Retina (tissue), 1 donor: ENCODE results near the gene MED27.
A peak's percentile ranks its signal among the peaks of the same experiment; 100 is the strongest.

Experiments
- DNase-seq: peaks from one replicate; pipeline ENCODE4 v3.0.0-alpha.2; 2016

The MED27 gene

DNA sequence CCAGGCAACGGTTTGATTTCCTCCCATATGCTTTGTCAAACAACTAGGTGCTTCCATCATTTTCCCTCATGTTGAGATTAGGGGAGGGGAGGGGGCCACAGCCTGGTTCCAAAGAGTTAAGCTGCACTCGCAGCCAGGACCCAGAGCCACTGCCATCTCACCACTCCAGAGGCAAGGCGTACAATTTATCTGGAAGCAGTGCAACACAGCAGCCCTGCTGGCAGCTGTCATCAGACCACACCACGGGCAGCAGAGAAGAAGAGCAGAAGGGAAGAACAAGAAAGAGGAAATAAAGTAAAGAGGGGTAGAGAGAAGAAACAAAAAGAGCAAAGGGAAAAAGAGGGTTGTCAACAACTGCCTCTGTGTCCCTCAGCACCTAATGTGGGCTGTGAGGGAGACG lies 38.9 kb downstream of the MED27 start:
- DNase-seq: peak; percentile 47

DNA sequence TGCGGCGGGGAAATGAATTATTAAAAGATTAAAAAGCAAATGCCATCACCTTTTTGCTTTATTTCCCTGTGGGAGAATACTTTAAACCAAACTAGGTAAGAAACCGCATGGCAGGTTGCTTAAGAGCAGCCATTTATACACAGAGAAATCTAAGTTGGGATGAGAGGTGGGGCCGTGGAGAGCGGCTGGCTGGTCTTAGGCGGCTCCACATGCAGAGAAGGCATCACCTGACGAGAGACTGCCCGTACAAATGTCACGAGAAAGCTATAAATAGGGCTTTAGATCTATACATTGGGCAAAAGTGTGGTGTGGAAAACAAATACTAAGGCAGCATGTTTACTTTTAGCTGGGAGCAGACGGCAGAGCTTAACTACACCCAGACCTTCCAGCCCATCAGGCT lies 39.4 kb downstream of the MED27 start:
- DNase-seq: peak; percentile 47

DNA sequence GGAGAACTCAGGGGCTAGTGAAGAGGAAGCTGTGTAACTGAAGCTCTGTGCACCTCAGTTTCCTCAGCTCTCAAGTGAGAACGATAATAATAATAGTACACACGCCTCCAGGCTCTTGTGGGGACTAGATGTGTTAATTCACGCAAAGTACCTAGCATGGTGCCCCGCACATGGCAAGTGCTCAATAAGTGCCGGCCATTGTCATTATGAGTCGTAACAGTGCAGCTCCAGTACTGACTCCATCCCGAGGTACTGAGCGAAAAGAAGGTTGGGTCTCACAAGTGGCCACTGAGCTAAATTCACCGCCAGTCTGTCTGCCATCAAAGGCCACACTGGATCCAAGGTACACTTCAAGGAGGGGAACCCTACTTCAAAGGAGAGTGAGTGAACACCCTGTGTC lies 40.4 kb downstream of the MED27 start:
- no peak for DNase-seq

DNA sequence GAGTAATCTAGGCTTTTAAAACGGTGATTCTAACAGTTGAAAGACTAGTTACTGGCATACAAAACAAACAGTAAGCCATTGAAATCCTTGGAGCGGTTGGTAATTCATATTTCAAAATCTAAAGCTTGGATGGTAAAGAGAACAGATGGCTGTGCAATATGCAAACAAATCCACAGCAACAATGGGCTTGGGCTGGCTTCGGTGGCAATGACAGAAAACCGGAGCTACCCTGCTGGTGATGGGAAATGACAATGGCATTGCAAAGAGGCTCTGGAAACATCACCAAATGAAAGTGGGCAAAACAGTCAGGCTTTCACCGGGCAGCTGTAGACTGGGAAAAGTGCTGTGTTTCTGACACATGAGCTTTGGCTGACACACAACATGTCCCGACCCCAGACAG lies 42.2 kb downstream of the MED27 start:
- no peak for DNase-seq

DNA sequence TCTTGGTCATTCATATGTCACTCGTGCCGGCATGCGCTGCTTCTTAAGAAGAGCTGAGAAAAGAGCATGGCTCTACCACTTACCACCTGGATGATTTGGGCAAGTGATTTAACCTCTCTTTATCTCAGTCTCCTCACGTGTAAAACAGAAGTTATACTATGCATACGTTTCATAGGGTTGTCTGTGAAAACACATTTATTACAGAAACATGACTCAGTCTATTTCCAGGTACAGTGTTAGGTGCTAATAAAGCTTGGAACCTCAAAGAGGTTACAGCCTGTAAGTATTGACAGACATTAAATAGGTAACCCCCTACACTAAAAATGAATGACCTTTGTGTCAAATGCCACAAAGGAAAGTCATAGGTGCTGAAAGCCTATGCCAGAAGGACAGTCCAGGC lies 43.1 kb downstream of the MED27 start:
- no peak for DNase-seq

DNA sequence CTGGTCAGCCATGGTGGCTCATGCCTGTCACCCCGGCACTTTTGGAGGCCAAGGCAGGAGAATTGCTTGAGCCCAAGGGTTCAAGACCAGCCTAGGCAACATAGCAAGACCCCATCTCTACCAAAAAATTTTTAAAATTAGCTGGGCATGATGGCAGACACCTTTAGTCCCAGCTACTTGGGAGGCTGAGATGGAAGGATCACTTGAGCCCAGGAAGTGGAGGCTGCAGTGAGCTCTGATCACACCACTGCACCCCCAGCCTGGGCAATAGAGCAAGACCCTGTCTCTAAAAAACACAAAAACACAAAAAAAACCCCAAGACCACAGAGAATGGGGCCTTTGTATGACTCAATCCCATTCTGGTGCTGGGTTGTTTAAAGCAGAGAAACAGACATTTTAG lies 44.0 kb downstream of the MED27 start:
- DNase-seq: no peak

DNA sequence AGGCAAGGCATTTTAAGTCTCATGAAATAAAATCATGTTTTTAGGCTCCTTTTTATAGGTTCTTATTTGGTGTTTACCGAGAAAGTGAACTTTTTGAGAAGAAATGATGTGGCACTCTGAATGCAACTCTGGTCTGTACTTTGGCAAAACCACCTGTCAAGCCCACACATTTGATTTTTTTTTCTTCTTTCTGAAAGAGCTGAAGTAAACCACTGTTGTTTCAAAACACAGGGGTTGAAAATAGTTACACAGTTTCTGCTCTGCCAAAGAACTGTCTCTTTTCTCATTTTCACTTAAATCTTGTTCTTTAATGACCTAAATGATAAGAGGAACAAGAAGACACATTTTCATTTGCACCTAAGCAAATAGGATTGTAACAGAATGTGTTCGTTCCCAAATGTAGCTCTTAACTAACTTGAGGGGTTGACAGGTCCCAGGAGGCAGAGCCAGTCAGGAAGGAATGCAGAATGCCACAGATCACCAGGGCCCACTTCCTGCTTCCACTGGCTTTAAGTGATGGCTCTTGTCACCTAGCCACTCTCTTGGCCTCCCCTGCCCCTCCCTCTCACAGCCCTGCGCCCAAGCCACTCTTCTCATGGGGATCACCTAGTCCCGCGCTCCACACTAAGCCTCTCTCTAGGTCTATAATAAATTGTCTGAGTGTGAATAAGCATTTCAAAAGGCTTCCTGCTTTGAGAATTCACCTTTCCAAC lies 47.3 kb downstream of the MED27 start:
- DNase-seq: no peak

DNA sequence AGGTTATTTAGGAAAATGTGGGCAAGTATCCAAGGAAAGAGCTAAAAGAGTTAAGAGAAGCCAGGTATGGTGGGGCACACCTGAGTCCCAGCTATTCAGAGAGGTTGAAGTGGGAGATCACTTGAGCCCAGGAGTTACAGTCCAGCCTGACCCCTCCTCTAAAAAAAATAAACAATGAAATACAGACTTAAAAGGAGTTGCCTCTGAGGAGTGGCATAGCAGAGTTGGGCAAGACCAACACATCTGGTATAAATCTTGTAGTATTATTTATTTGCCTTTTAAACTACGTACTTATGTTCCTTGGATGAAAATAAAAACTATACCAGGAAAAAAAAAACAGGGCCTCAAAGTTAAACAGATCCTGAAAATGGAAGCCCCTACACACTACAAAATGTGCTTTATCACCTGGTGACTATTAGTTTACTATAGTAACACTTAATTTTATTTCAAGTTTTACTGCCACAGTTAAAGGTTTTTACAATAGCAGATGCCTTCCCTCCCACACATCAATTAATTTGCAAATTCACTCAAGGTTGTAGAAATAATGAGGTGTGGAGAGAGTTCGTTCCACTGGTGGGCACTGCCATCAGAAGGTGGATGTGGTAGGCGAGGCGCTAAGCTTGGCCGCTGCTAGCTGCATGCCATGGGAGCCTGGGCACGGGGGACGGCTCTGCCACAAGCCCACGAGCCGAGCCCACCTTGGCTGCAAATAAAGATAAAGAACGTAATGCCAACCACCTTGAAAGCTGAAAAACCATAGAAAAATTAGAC lies 48.0 kb downstream of the MED27 start:
- no peak for DNase-seq

DNA sequence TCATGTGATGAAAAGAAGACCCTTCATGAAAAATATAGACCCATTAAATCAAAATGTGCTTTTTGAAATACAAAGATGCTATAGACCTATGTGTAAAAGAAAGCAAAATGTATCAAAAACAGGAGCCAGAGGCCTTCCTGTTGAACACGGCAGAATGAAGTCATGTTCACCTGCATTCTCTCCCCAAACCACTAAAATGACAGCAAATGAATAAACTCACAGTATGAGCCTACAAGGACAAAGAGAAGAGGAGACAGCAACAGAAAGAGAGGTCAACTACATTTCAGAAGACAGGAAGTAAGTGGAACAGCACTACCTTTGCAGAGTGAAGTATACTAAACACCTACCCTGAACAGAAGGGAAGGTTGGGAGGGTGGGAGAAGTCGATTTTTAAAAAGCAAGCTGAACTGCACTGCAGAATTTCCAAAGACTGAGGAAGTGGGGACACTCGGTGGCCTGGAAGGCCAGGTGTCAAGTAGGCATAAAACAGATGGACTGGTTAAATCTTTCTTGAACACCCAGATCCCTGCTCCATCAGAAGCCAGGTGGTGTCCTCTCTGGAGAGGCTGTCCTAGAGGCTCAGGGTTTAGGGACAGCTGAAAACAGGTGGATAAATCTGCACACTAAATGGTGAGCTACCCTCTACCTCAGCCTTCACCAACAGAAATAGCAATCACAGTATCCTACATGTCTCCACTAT lies 48.9 kb downstream of the MED27 start:
- DNase-seq: no peak

DNA sequence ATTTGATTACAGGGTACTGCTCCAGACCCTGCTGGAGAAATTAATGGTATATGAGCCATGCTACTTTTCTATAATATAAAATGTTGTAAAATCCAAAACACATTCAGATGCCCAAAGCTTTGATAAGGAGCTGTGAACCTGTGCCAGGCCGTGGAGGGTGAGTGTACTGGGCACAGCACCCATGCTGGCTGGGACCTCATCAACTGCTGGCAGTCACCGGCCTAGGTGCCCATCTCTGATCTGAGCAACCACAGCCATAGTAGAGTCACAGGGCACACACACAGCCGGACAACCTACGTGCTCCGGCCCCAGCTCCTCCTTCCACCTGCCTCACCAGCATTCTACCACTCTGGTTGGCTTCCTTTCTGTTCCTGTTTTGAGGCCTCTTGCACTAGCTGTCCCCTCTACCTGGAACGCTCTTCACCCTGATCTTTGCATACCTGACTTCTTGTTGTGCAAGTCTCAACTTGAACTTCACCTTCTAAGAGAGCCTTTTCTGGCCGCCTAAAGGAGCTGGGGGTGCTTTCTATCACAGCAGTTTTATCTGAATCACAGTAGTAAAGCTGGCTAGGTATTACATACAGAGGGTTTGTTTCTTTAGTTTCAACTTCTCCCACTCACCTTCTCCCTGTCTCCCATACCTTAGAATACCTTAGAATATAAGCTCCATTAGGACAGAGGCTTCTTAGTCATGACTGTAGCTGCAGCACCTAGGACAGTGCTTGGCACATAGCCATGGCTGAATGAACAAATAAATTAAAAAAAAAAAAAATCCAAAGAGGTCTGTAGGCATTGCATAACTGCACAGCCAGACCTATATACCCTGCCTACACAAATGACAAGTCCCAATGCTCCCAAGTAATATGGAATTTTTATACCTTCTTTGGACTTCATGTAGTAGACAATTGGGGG lies 51.7 kb downstream of the MED27 start:
- DNase-seq: no peak

DNA sequence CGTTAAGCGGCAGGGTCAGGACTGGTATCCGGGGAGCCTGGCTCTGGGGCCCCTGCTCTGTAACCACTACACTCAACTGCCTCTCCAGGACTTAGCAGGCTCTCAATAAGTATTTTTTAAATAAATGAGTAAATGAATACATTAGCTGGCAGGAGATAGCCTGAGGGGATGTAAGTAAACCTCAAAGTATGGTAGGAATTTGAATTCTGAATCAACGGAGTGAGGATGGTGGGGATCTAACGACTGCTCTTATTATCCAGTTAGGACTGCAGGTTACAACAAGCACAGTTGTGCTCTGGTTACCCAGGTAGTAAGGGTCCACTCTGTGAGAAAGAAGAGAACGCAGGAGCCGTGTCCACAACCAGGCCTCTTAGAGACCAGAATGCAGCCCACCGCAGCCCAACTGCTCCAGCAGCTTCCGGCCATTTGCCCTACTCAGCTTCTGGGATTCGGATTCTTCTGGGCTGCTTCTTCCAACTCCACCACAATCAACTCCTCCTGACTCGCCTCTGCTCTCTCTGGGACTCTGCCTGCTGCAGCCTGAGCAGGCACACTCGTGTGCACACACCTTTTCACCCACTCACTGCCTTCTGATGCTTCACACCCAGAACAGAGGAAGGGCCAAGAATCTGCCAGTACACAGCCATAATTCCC lies 52.6 kb downstream of the MED27 start:
- no peak for DNase-seq

DNA sequence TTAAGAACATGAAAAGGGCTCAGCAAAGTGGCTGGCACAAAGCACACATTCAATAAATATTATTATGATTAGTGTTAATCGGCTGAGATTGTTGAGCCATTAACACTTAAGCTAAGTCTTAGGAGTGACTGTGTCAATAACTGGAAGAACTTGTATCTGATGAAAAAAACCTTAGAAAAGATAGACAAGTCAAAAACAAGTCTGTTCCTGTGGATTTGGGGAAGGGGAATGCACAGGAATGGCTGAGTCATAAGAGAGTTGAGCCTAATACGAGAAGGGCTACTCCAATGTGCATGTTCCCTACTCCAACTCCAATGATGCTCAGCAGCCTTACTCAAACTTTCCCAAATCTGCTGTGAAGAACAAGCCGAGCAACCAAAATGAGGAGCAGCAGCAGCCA lies 53.9 kb downstream of the MED27 start:
- no peak for DNase-seq

DNA sequence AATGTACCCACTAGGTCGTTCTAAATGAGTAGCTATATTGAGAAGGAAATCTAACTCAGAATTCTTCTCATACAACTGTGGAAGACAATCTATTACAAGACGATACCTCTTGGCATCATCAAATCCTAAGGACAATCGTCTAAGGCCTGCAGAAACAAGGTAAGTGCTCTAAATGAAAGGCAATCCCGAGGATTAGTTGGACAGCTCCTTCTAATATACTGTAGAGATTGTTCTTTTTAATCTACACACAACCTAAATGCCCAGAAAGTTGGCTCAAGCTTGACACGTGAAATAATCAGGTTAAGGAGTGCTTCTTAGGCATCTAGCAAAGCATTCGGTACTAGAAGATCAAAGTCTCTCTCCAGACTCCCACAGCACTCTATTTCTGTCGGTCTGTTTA lies 55.1 kb downstream of the MED27 start:
- no peak for DNase-seq

DNA sequence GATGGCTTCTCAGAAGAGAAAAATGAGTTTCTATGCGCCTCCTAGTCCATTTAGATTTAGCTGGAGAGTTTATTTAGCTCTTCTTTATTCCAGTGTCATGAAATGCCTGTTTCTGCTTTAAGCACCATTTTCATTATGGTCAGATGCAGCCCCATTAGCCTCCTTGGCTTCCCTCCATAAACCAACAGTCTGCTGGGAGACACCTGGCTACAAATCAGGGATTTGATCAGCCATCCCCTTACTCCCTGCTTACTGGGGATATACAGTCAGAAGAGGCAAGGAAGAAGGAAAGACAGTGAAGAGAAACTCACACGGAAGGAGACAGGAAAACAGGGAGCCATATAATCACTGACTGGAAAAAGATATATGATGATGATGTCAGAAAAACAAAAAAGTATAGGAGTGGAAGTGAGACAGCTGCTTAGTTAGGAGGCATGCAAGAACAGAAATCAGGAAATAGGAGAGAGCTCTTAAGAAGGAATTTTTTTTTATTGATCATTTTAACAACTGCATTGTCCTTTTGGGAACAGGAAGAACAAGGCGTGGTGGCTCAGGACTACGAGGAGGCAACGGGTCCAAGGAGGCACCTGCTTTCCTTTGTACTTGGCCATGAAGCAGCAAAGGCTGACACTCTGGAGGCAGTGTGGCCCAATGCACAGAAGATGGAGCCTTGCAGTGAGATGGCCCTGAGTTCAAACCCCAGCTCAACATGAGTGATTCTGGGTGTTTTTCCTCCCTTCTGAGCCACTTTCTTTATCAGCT lies 56.1 kb downstream of the MED27 start:
- no peak for DNase-seq

DNA sequence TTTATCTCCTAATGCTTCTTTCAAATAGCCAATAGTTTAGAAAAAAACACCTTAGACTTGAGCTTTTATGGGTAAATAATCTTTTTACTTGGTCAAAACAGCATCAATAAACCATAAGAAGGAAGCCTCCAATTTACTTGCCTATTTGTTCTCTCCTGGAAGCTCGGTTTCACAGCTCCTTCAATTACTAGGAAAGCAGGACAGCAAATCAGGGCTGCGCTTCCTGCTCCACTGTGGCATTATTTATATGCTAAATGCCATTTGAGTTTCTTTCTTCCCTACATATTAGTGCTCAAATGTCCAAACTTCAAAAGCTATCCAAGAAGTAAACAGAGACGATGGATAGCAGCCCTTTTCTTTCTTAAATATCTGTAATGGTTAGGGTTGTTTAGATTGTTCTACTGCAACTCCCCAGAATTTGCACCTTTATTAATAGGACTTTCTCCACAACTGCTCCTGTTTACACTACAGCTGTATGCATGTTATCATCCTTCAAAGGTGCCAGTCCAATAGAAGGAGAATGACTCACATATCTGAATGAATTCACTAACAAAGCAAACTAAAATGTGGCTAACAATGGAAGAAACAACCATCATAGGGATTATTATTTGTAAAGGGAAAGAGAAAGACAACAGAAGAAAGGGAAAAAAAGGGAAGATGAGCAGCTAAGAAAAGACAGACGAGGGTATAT lies 58.7 kb downstream of the MED27 start:
- no peak for DNase-seq

DNA sequence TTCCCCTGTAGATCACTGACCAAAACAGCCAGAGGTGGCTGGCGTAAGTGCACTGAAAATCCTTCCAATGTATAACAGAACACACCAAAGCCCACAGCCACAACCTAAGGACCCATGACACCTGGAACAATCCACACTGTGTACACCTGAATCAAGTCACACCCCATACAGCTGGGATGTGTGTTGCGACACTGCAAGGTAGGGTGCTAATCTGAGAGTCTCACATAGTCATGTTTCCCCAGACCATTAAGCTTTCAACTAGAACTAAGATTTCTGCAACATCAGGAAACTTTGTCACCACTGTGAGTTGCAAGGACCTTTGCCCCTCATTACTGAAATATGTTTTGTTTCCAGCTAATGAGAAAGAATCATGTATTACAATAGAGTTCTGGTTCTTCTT lies 59.4 kb downstream of the MED27 start:
- no peak for DNase-seq

DNA sequence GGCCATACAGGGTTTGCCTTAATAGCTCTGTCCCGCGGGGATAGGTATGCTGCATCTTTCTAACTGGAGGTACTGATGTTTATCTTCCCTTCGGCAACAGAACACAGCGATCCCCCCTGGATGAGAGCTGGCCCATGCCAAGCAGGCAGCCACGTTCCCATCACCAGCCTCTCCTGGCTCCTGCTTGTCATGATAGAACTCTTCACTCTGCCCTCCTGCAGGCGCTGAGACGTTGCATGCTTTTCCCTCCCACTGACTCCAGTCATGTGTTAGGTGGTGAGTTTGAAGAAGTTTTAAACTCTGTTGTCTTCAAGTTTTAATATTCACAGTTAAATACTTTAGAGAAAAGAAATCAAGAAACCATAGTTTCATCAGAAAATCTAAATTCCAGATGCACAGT lies 60.0 kb downstream of the MED27 start:
- DNase-seq: no peak

DNA sequence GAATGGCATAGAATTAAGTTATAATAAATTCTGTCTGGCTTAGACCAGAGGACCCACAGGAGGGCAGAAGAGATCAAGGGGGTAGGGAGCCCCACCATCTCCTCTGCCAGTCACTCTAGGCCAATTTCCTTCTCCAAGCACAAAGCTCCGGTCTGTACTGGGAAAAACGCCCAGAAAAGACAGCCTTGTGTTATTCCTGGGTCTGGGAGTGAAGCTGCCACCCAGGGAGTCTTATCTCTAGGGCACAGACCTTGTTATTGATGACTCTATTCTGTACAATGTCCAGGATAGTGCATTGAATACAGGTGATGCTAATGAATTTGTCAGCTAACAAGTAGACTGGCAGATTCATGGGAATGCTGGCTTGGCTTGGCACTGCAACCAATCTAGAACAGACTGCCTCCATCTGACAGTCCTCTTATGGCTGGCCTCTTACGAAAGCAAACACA lies 60.7 kb downstream of the MED27 start:
- DNase-seq: no peak

DNA sequence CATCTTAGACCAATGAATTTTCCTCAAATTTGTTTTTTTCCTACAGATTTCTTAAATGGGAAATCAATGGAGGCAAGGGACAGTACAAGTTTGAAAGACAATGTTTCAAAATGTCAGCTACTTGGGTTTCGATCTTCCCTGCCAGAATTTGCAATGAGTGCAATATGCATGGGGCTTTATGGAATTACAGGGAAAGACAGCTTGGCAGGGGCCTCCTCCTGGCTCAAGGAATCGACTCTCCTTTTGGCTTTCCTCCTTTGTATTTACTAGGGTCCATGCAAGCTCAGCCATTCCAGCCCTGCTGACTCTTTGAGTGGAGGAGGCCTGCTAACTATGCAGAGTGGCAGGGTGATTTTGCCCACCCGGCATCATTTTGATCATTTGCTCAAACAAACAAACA lies 63.2 kb downstream of the MED27 start:
- no peak for DNase-seq

DNA sequence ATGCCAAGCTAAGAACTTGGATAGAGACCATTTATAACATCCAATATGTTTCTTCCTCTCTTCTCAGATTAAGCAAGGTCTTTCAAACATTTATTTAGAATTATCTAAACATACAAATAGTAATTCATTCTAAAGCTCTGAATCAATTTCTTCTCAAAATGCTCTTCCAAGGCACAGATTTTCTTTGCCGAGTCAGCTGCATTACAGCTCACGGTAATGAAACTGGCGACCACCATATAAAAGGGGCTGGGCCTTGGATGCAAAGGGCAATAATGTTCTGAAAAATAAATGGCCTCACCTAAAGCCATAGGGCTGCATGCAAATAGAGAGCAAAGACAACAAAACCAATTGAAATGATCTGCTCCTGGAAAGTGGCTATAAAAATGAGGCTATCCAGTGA lies 63.8 kb downstream of the MED27 start:
- DNase-seq: no peak

DNA sequence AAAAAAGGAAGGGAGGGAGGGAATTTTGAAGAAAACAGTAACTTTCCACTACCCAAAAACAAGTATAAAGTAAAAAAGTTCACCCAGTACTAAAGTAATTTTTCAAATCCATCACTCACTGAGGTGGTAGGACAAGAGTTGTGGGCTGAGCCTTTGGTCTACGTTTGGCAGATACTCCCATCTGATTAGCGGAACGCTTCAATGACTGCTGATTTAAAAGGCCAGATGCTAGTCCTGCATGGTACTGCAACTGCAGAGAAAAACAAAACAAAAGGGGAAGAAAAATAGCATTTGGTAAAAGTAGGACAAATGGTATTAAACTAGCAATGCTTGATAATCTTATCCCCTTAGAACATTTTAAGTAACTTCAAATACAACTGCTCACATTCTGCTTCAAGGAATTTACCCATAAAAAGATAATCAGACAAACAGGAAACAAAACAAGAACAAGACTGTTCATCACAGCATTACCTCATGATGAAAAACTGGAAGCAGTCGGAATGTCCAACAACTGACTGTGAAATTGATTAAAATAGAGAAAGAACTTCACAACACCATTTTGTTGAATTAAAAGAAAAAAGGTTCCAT lies 65.4 kb downstream of the MED27 start:
- no peak for DNase-seq
